Muscle of leg (tissue), 11 donors: ENCODE measurements around the gene COBL. TPM values are rescaled to one million over a fixed set of nuclear protein-coding genes. Genes with fewer than 3 reads are reported as not detected.

Experiments
- DNase-seq: peaks from one replicate; pipeline ENCODE4 v3.0.0; 2013
- H3K27ac ChIP-seq: one replicate; pipeline ENCODE4 v1.5.1; 2013; ENCODE audit warnings: mild to moderate bottlenecking, low read length, control low read depth
- H3K27me3 ChIP-seq: one replicate; pipeline ENCODE4 v1.6.1; 2013; ENCODE audit warnings: low read length; ENCODE audit not compliant: control insufficient read depth, insufficient read depth
- H3K36me3 ChIP-seq: one replicate; pipeline ENCODE4 v1.6.1; 2013; ENCODE audit warnings: low read length; ENCODE audit not compliant: control insufficient read depth, insufficient read depth
- H3K4me1 ChIP-seq: one replicate; pipeline ENCODE4 v1.6.1; 2013; ENCODE audit warnings: low read length; ENCODE audit not compliant: control insufficient read depth, insufficient read depth
- H3K4me3 ChIP-seq: one replicate; pipeline ENCODE4 v1.5.1; 2013; ENCODE audit warnings: low read length, control low read depth
- H3K9me3 ChIP-seq: replicated peaks from 2 replicates; pipeline ENCODE4 v1.6.1; 2013; ENCODE audit warnings: low read depth, low read length; ENCODE audit not compliant: control insufficient read depth
- WGBS: methylation state at CpG from one replicate; pipeline ENCODE4 v1.1.5; 2013; ENCODE audit warnings: missing lambda C conversion rate; ENCODE audit not compliant: insufficient coverage; 5-methylcytosine and 5-hydroxymethylcytosine counted together
- polyA plus RNA-seq, 8 donors: library from polyadenylated mRNA; unstranded; fragments of 120-200 nt; gene quantifications; one replicate each; pipeline versions ENCODE4 v1.2.1 to v1.2.3, GENCODE V29; 2013; ENCODE audit warnings: inconsistent platforms in 1 of 8, low replicate concordance in 1 of 8; ENCODE audit not compliant: insufficient read length in 8 of 8, insufficient read depth in 1 of 8
- total RNA-seq: library from RNA; stranded (reverse); fragments of 120-200 nt; gene quantifications from one replicate; pipeline ENCODE4 v1.2.4, GENCODE V29; 2013

The COBL gene
- total and polyA plus RNA-seq, 9 donors: 60.6 to 122 (median 94.2) TPM

DNA sequence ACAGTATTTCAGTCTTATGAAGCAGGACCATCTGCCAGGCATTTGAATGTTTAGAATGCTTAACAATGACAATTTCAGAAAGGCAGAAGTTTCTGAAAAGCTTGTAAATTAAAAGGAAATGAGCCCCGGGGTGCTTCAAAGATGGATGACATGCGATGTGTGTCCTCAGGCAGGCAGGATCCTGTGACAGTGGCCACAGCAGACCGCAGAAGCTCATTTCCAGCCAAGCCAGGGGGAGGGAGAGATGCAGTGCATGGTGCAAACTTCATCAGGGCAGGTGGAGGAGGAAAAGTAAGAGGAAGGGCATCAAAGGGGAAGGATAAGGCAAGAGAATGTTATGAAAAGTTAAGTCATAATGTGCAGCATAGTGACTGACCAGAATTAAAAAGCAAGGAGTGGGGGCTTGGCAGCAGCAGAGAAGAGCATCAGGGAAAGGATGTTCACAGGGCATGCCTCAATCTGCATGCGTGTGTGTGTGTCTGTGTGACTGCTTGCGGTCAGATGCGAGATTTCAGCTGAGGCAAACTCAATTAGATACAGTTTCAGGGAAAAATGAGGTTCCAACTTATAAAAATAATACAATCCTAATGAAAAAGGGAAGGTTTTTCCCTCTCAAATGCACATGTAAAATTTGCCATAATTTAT, 173.7 kb downstream of the COBL start:
- no peak for DNase-seq
- Histone ChIP-seq H3K36me3 (no peaks in the 10 kb centered on the region), H3K27me3 (no peaks in the 10 kb centered on the region), H3K9me3 (peaks cover 10% of the 10 kb centered on the region), H3K4me3 (no peak overlapping the region), H3K4me1 (no peaks in the 10 kb centered on the region), H3K27ac (no peak overlapping the region)
- WGBS: 46% methylated on average over 3 of the region's 6 CpGs

DNA sequence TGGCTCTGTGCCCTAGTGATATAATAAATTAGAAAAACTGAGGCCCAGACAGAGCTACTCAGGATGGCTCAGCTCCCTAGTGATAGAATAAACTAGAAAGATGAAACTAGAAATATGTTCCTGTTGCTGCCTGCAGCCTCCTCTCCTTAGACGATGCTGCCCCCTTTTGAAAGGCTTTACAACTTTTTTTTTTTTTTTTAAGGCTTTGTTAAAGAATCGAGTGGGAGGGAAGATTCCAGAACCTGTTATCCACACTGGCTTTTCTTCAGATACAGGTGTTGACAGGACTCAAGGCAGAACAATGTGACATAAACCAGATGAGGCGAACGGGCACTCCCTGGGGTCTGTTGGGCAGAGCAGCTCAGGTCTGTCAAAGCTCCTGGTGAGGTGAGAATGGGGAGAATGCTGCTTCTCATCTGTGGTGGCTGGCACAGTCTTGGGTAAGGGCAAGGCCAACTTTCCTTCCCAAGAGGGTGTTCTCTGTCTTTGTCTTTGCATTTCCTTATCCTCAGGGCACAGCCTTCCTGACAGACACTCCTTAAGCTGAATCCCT, 175.1 kb downstream of the COBL start:
- Histone ChIP-seq H3K27ac (no peak overlapping the region), H3K4me3 (no peak overlapping the region), H3K36me3 (no peaks in the 10 kb centered on the region), H3K9me3 (no peaks in the 10 kb centered on the region), H3K27me3 (no peaks in the 10 kb centered on the region), H3K4me1 (no peaks in the 10 kb centered on the region)
- peak; percentile 66 for DNase-seq
- WGBS: 0% methylated on average over 2 of the region's 4 CpGs

DNA sequence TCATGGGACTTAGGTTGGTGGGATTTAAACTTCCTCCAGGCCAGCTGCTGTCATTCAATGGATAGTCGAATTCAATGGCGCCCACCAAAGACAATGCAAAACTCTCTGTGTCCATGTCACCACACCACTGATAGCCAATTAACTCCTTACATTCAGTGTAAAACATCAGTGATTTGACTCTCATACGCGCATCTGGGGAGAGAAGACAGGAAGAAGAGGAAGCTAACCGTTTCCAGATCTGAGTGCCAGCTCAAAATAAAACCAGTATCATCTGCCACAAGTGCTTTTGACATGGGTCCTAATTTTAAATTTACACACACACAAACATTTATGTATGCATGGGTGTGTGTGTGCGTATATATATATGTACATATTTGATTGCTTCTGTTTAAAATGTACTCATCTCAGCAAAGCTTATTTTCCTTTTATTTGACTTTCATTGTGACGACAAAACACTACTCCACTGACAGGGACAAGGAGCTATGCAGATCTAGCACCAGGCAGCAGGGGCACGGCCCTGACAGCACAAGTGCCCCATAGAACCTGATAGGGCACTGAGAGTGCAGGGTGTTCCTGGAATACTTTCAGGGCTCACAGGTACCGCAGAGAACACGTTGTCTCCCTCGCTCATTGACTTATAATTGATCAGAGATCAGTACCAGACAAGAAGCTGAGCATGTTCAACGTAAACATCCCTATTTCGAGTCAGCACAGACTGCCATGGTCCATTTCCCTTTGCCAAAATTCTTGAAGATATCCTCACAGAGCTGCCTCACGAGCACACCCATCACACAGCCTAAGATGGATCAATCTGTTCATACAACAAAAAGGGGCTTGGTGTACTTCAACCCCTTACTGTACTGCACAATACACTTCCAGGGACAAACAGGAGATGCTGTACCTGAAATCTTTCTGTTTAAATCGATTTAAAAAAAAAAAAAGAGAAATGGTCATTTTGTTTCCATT, 176.1 kb downstream of the COBL start:
- no peaks in the 10 kb centered on the region for H3K9me3 ChIP-seq
- no peak overlapping the region for H3K4me3 ChIP-seq
- no peaks in the 10 kb centered on the region for H3K27me3 ChIP-seq
- 84% methylated on average over 8 of the region's 15 CpGs for WGBS
- peaks cover 3% of the 10 kb centered on the region for H3K36me3 ChIP-seq
- no peak overlapping the region for H3K27ac ChIP-seq
- no peaks in the 10 kb centered on the region for H3K4me1 ChIP-seq
- DNase-seq: no peak

DNA sequence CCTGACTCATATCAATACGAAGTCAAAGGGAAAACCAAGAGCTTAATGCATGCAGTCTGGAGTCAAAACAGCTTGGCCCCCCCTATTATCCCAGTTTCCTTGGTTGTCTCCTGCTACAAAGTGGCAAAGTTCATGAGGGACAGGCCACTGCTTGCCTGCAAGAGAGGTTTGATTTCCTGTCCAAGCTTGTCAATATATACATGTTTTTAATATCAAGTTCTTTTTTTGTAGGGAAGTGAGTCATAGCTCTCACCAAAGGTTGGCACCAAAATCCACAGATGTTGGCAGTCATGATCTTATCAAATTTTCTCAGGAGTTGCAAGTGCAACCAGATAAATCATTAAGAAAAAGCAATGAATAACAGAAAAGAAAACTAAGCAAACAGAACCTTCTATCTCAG, 176.8 kb downstream of the COBL start:
- H3K4me3 ChIP-seq: no peak overlapping the region
- no peaks in the 10 kb centered on the region for H3K4me1 ChIP-seq
- no peak for DNase-seq
- no peaks in the 10 kb centered on the region for H3K9me3 ChIP-seq
- H3K27me3 ChIP-seq: no peaks in the 10 kb centered on the region
- H3K27ac ChIP-seq: no peak overlapping the region
- no CpG with 5 or more reads among the region's 1 CpG for WGBS
- peaks cover 3% of the 10 kb centered on the region for H3K36me3 ChIP-seq

DNA sequence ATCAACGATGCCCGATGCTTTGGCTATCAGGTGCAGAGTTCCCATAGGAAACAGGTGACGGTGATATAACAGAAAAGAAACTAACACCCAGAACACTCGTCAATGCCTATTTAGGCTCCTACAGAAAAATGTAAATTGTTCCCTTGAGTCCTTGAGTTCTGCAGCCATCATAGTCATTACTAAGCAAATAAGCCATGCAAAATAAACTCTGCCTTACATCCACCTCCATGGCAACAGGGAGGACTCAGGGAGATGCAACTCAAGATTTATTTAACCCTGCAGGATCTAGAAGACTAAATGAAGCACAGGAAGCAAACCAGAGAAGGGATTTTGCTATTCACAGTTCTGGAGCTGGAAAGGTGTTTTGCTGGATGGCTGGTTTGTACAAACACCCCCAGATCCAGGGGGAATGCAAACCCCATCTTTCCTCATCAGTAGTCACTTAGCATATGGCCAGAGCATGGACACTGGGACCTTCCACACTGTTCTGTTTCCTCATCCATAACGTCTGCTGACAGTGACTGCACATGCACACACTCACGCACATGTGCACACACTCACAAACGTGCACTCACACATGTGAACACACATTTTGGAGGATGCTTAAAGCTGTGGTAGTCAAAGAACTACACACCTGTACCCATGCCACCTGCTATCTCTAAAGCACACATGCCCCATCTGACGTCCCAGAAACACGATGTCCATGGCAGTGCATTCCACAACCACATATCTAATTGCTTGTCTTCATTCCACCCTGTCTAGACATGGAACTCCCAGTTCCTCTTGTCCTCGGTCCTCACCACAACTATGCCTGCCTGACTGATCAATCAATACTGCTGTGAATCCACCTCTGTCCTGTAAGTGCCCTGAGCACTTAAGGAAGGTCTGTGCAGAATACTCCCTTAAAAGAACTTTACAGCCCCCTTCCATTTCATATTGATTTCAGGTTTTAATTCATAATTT, 178.2 kb downstream of the COBL start:
- Histone ChIP-seq H3K4me3 (no peak overlapping the region), H3K9me3 (no peaks in the 10 kb centered on the region), H3K27ac (no peak overlapping the region), H3K27me3 (no peaks in the 10 kb centered on the region), H3K36me3 (peaks cover 3% of the 10 kb centered on the region), H3K4me1 (no peaks in the 10 kb centered on the region)
- DNase-seq: peak; percentile 20
- WGBS: 60% methylated on average over 9 of the region's 10 CpGs

DNA sequence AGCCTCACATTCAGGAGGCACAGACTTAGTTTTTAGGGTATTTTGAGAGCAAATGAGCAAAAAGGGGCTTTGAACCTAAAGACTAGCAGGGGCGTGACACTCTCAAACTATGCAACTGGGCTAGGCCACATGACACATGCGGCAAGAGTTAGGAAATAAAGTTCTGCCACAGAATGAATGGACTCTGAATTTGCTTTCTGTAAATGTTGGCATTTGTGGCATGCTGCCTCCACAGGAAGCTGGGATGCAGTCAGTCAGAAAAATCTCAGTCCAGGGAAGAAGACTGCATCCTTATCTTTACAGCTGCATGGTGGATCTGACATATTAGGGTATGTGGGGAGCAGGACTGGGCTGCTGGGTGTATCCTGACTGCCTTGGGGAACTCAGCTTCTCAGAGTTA, 181.0 kb downstream of the COBL start:
- H3K4me3 ChIP-seq: no peak overlapping the region
- no peak for DNase-seq
- H3K9me3 ChIP-seq: no peaks in the 10 kb centered on the region
- H3K4me1 ChIP-seq: no peaks in the 10 kb centered on the region
- 96% methylated on average over 2 of the region's 2 CpGs for WGBS
- no peak overlapping the region for H3K27ac ChIP-seq
- peaks cover 9% of the 10 kb centered on the region for H3K36me3 ChIP-seq
- H3K27me3 ChIP-seq: no peaks in the 10 kb centered on the region

DNA sequence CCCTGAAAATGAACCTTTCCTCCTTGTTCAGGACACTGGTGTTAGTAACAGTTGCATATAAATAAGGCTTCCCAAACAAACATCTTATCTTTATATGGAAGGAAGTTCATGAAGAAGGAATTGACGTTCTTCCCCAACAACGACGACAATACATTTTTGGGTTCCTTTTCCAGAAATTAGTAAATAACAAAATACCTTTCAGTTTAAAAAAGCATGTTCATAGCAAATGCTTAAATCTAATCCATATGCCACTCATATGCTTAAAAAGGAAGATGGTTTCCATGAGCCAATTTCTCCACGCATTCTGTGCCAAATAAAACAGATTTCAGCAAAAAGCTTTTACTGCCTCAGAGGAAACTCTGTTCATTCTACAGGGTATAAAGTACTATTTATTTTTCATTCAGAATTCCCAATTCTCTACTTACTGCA, 182.6 kb downstream of the COBL start:
- DNase-seq: peak; percentile 91
- Histone ChIP-seq H3K9me3 (no peaks in the 10 kb centered on the region), H3K4me1 (no peaks in the 10 kb centered on the region), H3K27me3 (no peaks in the 10 kb centered on the region), H3K36me3 (peaks cover 9% of the 10 kb centered on the region), H3K4me3 (no peak overlapping the region), H3K27ac (peak overlapping the region; percentile 43)
- no CpG with 5 or more reads among the region's 4 CpGs for WGBS

DNA sequence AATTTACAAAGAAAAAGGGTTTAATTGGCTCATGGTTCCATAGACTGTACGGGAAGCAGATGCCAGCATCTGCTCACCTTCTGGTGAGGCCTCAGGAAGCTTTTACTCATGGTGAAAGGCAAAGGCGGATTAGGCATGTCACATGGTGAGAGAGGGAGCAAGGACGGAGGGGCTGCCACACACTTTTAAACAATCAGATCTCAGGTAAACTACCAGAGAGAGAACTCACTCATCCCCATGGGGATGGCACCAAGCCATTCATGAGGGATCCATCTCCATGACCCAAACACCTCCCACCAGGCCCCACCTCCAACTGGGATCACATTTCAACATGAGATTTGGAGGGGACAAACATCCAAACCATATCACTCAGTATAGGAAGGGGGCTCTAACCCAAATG, 183.9 kb downstream of the COBL start:
- Histone ChIP-seq H3K4me3 (no peak overlapping the region), H3K36me3 (peaks cover 9% of the 10 kb centered on the region), H3K4me1 (no peaks in the 10 kb centered on the region), H3K9me3 (no peaks in the 10 kb centered on the region), H3K27me3 (no peaks in the 10 kb centered on the region), H3K27ac (no peak overlapping the region)
- DNase-seq: no peak
- WGBS: 90% methylated on average over 1 of the region's 3 CpGs

DNA sequence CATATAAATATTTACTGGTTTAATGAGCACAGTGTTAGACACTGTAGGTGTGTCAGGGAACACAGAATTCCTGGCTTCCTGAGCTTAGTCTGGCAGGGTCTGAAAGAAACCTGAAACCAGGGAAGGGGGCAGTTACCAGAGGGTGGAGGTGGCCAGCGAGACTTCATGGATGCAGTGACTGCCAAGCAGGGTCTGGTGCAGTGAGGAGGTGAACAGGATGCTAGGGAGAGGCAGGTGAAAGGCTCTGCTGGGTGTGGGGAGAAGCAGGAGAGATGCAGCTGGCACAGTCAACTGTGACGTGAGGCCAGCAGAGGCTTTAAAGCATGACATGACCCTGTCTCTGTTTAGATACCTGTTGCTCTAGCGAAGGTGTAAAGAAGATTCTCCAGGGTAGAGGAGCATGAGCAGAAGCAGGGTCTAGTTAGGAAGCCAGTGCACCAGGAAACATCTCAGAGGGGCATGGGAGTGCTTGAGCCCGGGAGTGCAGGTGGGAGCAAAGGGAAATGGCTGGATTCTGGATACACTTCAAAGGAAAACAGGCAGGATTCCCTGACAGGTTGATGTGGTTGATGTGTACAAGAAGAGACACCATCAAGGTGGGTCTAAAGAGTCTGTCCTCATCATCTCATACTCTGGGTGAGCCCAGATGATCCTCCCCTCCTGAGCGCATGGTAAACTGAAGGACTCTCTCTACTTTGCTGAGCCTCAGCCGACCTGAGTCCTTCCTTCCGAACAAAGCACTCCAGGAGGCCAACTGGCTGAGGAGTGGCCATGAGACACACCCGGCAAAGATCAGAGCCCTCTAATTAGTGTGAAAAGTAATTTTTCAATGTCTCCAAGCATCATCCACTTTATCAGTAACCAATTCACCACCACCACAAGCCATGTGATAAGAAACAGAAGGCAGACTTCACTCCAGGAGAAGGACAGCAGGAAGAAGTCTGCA, 186.8 kb downstream of the COBL start:
- 75% methylated on average over 5 of the region's 8 CpGs for whole genome bisulfite sequencing

More for the DNA sequence above, 186.8 kb downstream of the COBL start:
- Histone ChIP-seq H3K27ac (no peak overlapping the region), H3K4me1 (no peaks in the 10 kb centered on the region), H3K4me3 (no peak overlapping the region), H3K9me3 (no peaks in the 10 kb centered on the region), H3K36me3 (peaks cover 6% of the 10 kb centered on the region), H3K27me3 (no peaks in the 10 kb centered on the region)
- no peak for DNase-seq
